Endothelial cell (in vitro differentiated cells): Measurements from ENCODE around the gene TTC27. TPM values are rescaled to one million over a fixed set of nuclear protein-coding genes. Genes with fewer than 3 reads are reported as not detected.
"Not testable (repeated sequence)": the region's sequence is repeated elsewhere in the genome, so short reads cannot be mapped to it uniquely, and the experiment has no call there.

ENCODE experiments used
- DNase-seq: peaks from one replicate; pipeline ENCODE4 v3.0.0; 2021; ENCODE audit warnings: low spot score
- H3K27ac Mint-ChIP-seq: one replicate; pipeline ENCODE4 v1.8.0; 2021; ENCODE audit warnings: mixed read lengths, inconsistent platforms; ENCODE audit not compliant: unreplicated experiment
- H3K27me3 Mint-ChIP-seq: one replicate; pipeline ENCODE4 v1.8.0; 2021; ENCODE audit warnings: mild to moderate bottlenecking, moderate library complexity, mixed read lengths, inconsistent platforms; ENCODE audit not compliant: unreplicated experiment
- H3K36me3 Mint-ChIP-seq: one replicate; pipeline ENCODE4 v1.8.0; 2021; ENCODE audit warnings: mild to moderate bottlenecking, low read depth, mixed read lengths, inconsistent platforms; ENCODE audit not compliant: unreplicated experiment
- H3K4me1 Mint-ChIP-seq: one replicate; pipeline ENCODE4 v1.8.0; 2021; ENCODE audit warnings: mild to moderate bottlenecking, mixed read lengths, inconsistent platforms; ENCODE audit not compliant: unreplicated experiment
- H3K4me3 Mint-ChIP-seq: one replicate; pipeline ENCODE4 v1.8.0; 2021; ENCODE audit warnings: mild to moderate bottlenecking, mixed read lengths, inconsistent platforms; ENCODE audit not compliant: unreplicated experiment
- H3K9me3 Mint-ChIP-seq: one replicate; pipeline ENCODE4 v1.8.0; 2021; ENCODE audit warnings: mixed read lengths, inconsistent platforms; ENCODE audit not compliant: unreplicated experiment
- CTCF ChIP-seq: fragments of 200-600 bp; sonication (generic); IDR thresholded peaks from one replicate; pipeline ENCODE4 v1.5.0; 2021; ENCODE audit warnings: antibody characterized with exemption; ENCODE audit not compliant: unreplicated experiment
- total RNA-seq: library from RNA; stranded (reverse); fragmentation: NEBNext Ultra II Directional; extraction: Animal tissue kit (Norgen Biotek cat#: 25700); gene quantifications from one replicate; pipeline ENCODE4 v1.2.1, GENCODE V29; 2021; ENCODE audit not compliant: unreplicated experiment

TTC27 gene
- total RNA-seq, 1 donor from 2014 or later, result 12.7 TPM

- Mint-ChIP-seq H3K27ac (no peak overlapping the region), H3K27me3 (no peaks in the 10 kb centered on the region), H3K36me3 (peaks cover 3% of the 10 kb centered on the region), H3K4me1 (peaks cover 3% of the 10 kb centered on the region), H3K4me3 (no peak overlapping the region), H3K9me3 (no peaks in the 10 kb centered on the region)
- no peak for TF ChIP-seq CTCF
- DNase-seq, result no peak
Measured at GRCh38 chr2:32633040-32633439, 5.2 kb downstream of the TTC27 start.

- H3K4me3 Mint-ChIP-seq, H3K36me3 Mint-ChIP-seq: not testable (repeated sequence)
Measured at GRCh38 chr2:32638548-32638947, 10.7 kb downstream of the TTC27 start.

GRCh38 chr2:32641180-32641579, 13.3 kb downstream of the TTC27 start:
- H3K4me1 Mint-ChIP-seq, result no peaks in the 10 kb centered on the region
- H3K9me3 Mint-ChIP-seq, result no peaks in the 10 kb centered on the region
- H3K27ac Mint-ChIP-seq, result no peak overlapping the region
- no peaks in the 10 kb centered on the region for H3K36me3 Mint-ChIP-seq
- H3K27me3 Mint-ChIP-seq, result no peaks in the 10 kb centered on the region
- no peak for DNase-seq
- no peak for TF ChIP-seq CTCF
- H3K4me3 Mint-ChIP-seq, result no peak overlapping the region

More at GRCh38 chr2:32638548-32638947, 10.7 kb downstream of the TTC27 start:
- H3K9me3 Mint-ChIP-seq, DNase-seq, H3K4me1 Mint-ChIP-seq, H3K27me3 Mint-ChIP-seq, H3K27ac Mint-ChIP-seq: not testable (repeated sequence)

GRCh38 chr2:32647180-32647651, 19.4 kb downstream of the TTC27 start:
- Mint-ChIP-seq H3K27ac (no peak overlapping the region), H3K27me3 (no peaks in the 10 kb centered on the region), H3K4me3 (no peak overlapping the region), H3K9me3 (no peaks in the 10 kb centered on the region), H3K36me3 (no peaks in the 10 kb centered on the region), H3K4me1 (no peaks in the 10 kb centered on the region)
- no peak for TF ChIP-seq CTCF
- no peak for DNase-seq

GRCh38 chr2:32652555-32653209, 24.8 kb downstream of the TTC27 start:
- no peaks in the 10 kb centered on the region for H3K4me1 Mint-ChIP-seq
- H3K36me3 Mint-ChIP-seq, result no peaks in the 10 kb centered on the region
- H3K9me3 Mint-ChIP-seq, result no peaks in the 10 kb centered on the region
- H3K27me3 Mint-ChIP-seq, result no peaks in the 10 kb centered on the region
- no peak overlapping the region for H3K4me3 Mint-ChIP-seq
- TF ChIP-seq CTCF, result no peak
- DNase-seq, result no peak
- no peak overlapping the region for H3K27ac Mint-ChIP-seq
